PC-3 (cell line): ENCODE data around the gene TACC2. TPM values are rescaled to one million over a fixed set of nuclear protein-coding genes. Genes with fewer than 3 reads are reported as not detected.

Experiments
- ATAC-seq: fragments of 200-7000 bp; cut with Tn5 transposase; 2 replicates; pipeline ENCODE4 v1.9.1; 2020; ENCODE audit warnings: mild to moderate bottlenecking, moderate library complexity
- BruUV-seq: library from RNA; stranded (reverse); fragments of 400-500 nt; replicated peaks from 2 replicates; lab custom pipeline; 2021; lab: Mats Ljungman, UMichigan
- CTCF ChIA-PET: fragments of 300-600 bp; sonication (Branson Sonifier 250); formaldehyde crosslinking; loops from one replicate; lab custom pipeline; 2022; ENCODE audit warnings: antibody characterized with exemption; lab: Charles Lee
- POLR2A ChIA-PET: fragments of 300-600 bp; sonication (Branson Sonifier 250); formaldehyde crosslinking; loops from one replicate; lab custom pipeline; 2022; ENCODE audit warnings: antibody characterized with exemption; ENCODE audit not compliant: unreplicated experiment; lab: Charles Lee
- DNase-seq: peaks from one replicate; pipeline ENCODE4 v3.0.0-alpha.2; 2015
- H2AFZ ChIP-seq: fragments of 300-600 bp; sonication (generic); 2 replicates; pipeline ENCODE4 v1.6.0; 2016; ENCODE audit warnings: antibody characterized with exemption, low read length
- H3F3A ChIP-seq: fragments of 300-600 bp; sonication (generic); one replicate; pipeline ENCODE4 v1.6.0; 2017; ENCODE audit warnings: antibody characterized with exemption, low read length, control low read depth, mild to moderate bottlenecking; ENCODE audit not compliant: unreplicated experiment
- H3K27ac ChIP-seq: fragments of 300-600 bp; sonication (generic); 2 replicates; pipeline ENCODE4 v1.5.1; 2016; ENCODE audit warnings: mild to moderate bottlenecking, low read length
- H3K27me3 ChIP-seq: fragments of 300-600 bp; sonication (generic); 2 replicates; pipeline ENCODE4 v1.6.1; 2016; ENCODE audit warnings: low read length, mixed read lengths
- H3K36me3 ChIP-seq: fragments of 300-600 bp; sonication (generic); 2 replicates; pipeline ENCODE4 v1.6.1; 2016; ENCODE audit warnings: low read depth, mixed run types, low read length, mixed read lengths
- H3K4me1 ChIP-seq: fragments of 300-600 bp; sonication (generic); 2 replicates; pipeline ENCODE4 v1.5.1; 2016; ENCODE audit warnings: low read length; ENCODE audit not compliant: insufficient read depth
- H3K4me2 ChIP-seq: fragments of 300-600 bp; sonication (generic); 2 replicates; pipeline ENCODE4 v1.6.0; 2016; ENCODE audit warnings: low read length
- H3K4me3 ChIP-seq: fragments of 300-600 bp; sonication (generic); 2 replicates; pipeline ENCODE4 v1.5.1; 2016; ENCODE audit warnings: mild to moderate bottlenecking, low read length, mixed read lengths
- H3K79me2 ChIP-seq: fragments of 300-600 bp; sonication (generic); 2 replicates; pipeline ENCODE4 v1.6.1; 2017; ENCODE audit warnings: low read length, mixed read lengths
- H3K9ac ChIP-seq: fragments of 300-600 bp; sonication (generic); 2 replicates; pipeline ENCODE4 v1.6.0; 2016; ENCODE audit warnings: mild to moderate bottlenecking, low read length
- H3K9me2 ChIP-seq: fragments of 300-600 bp; sonication (generic); replicated peaks from 2 replicates; pipeline ENCODE4 v1.6.1; 2016; ENCODE audit warnings: mixed run types, low read length, mixed read lengths
- H3K9me3 ChIP-seq: fragments of 300-600 bp; sonication (generic); 2 replicates; pipeline ENCODE4 v1.6.1; 2016; ENCODE audit warnings: low read length, mixed read lengths
- H4K20me1 ChIP-seq: fragments of 300-600 bp; sonication (generic); 2 replicates; pipeline ENCODE4 v1.6.1; 2016; ENCODE audit warnings: low read length, mixed read lengths
- CTCF ChIP-seq: fragments of 300-600 bp; sonication (generic); conservative IDR thresholded peaks from 2 replicates; pipeline ENCODE4 v1.5.1; 2017; ENCODE audit warnings: antibody characterized with exemption, low read depth, mild to moderate bottlenecking, low read length
- EZH2 ChIP-seq: fragments of 300-600 bp; sonication (generic); IDR thresholded peaks from one replicate; pipeline ENCODE4 v1.6.1; 2017; ENCODE audit warnings: antibody characterized with exemption, mild to moderate bottlenecking, low read length; ENCODE audit not compliant: unreplicated experiment
- EZH2phosphoT487 ChIP-seq: fragments of 300-600 bp; sonication (generic); IDR thresholded peaks from 2 replicates; pipeline ENCODE4 v1.6.1; 2018; ENCODE audit warnings: mild to moderate bottlenecking, antibody characterized with exemption, low read length, borderline replicate concordance
- intact Hi-C: fragments of 100-400 bp; cut with micrococcal nuclease; formaldehyde crosslinking; loops from 2 replicates; pipeline ENCODE4 v1.9.0; 2023
- total RNA-seq: library from RNA; depleted of rRNA; stranded (reverse); fragments of >200 nt; gene quantifications from 2 replicates; pipeline ENCODE4 v1.2.3, GENCODE V29; 2014

Gene TACC2
- total RNA-seq, 1 experiment from 2014 or later: 31.7 TPM

- Histone ChIP-seq H3K27ac (no peak overlapping the region), H3F3A (no peaks in the 10 kb centered on the region), H3K4me1 (no peaks in the 10 kb centered on the region), H2AFZ (no peak overlapping the region), H3K4me2 (no peak overlapping the region), H3K36me3 (peaks cover 2% of the 10 kb centered on the region), H3K9me3 (no peaks in the 10 kb centered on the region), H3K79me2 (no peaks in the 10 kb centered on the region), H3K9ac (no peak overlapping the region), H4K20me1 (no peaks in the 10 kb centered on the region), H3K4me3 (no peak overlapping the region), H3K27me3 (no peaks in the 10 kb centered on the region), H3K9me2 (no peaks in the 10 kb centered on the region)
- POLR2A ChIA-PET: no interaction called here
- BruUV-seq: no TSS peak
- TF ChIP-seq EZH2phosphoT487: no peak
- intact Hi-C loops: no loop called here
- CTCF ChIA-PET: interaction anchor here (0.7 kb wide), 1 partner anchor 10 kb away, joined by 3 read pairs; no protein-coding TSS in a partner anchor
- DNase-seq (no peak), ATAC-seq (no peak)
Measured at GRCh38 chr10:122258136-122259074, 269.4 kb downstream of the TACC2 start.

- no peak overlapping the region for H3K4me3 ChIP-seq
- H3K9me2 ChIP-seq: no peaks in the 10 kb centered on the region
- POLR2A ChIA-PET: no interaction called here
- no peak overlapping the region for H3K9ac ChIP-seq
- TF ChIP-seq EZH2 (no peak), CTCF (no peak), EZH2phosphoT487 (no peak)
- ATAC-seq (no peak), DNase-seq (no peak)
- H3K27me3 ChIP-seq: no peaks in the 10 kb centered on the region
- H3K4me2 ChIP-seq: no peak overlapping the region
- H3K79me2 ChIP-seq: no peaks in the 10 kb centered on the region
- H3K9me3 ChIP-seq: no peaks in the 10 kb centered on the region
- CTCF ChIA-PET: no interaction called here
- H3K27ac ChIP-seq: no peak overlapping the region
- no peaks in the 10 kb centered on the region for H4K20me1 ChIP-seq
- BruUV-seq: no TSS peak
- no peak overlapping the region for H2AFZ ChIP-seq
- H3K4me1 ChIP-seq: peaks cover 5% of the 10 kb centered on the region
- intact Hi-C loops: no loop called here
- no peaks in the 10 kb centered on the region for H3F3A ChIP-seq
- H3K36me3 ChIP-seq: peaks cover 2% of the 10 kb centered on the region; the same call in 1 of the 2 replicates
Measured at GRCh38 chr10:122259075-122259466, 270.1 kb downstream of the TACC2 start.

GRCh38 chr10:122261584-122261983, 272.6 kb downstream of the TACC2 start:
- Histone ChIP-seq H3K9me2 (no peaks in the 10 kb centered on the region), H3K9ac (no peak overlapping the region), H3K4me2 (no peak overlapping the region), H3K27me3 (no peaks in the 10 kb centered on the region), H3K79me2 (no peaks in the 10 kb centered on the region), H3K4me3 (no peak overlapping the region), H3K9me3 (no peaks in the 10 kb centered on the region), H3K27ac (no peak overlapping the region), H2AFZ (no peak overlapping the region), H3K36me3 (peaks cover 2% of the 10 kb centered on the region; the same call in 1 of the 2 replicates), H3F3A (no peaks in the 10 kb centered on the region), H3K4me1 (peaks cover 14% of the 10 kb centered on the region), H4K20me1 (no peaks in the 10 kb centered on the region)
- TF ChIP-seq CTCF (no peak), EZH2phosphoT487 (no peak), EZH2 (no peak)
- ATAC-seq (no peak), DNase-seq (no peak)
- ChIA-PET CTCF (no interaction called here), POLR2A (no interaction called here)
- no TSS peak for BruUV-seq
- intact Hi-C loops: no loop called here
